GM21619 (cell line): Measurements from ENCODE around the gene TMED5.
"Not testable (repeated sequence)": the region's sequence is repeated elsewhere in the genome, so short reads cannot be mapped to it uniquely, and the experiment has no call there.

Source experiments
- ATAC-seq: cut with Tn5 transposase; IDR thresholded peaks from one replicate; pipeline ENCODE4 v1.9.1; 2021; ENCODE audit not compliant: unreplicated experiment

Gene TMED5

GRCh38 chr1:93172778-93173177, 7.4 kb downstream of the TMED5 start:
- ATAC-seq, result no peak

- ATAC-seq, result no peak
Observed at GRCh38 chr1:93171549-93172034, 8.6 kb downstream of the TMED5 start.

GRCh38 chr1:93170141-93170678, 10.0 kb downstream of the TMED5 start:
- not testable (repeated sequence) for ATAC-seq

GRCh38 chr1:93167006-93167405, 13.2 kb downstream of the TMED5 start:
- no peak for ATAC-seq

- not testable (repeated sequence) for ATAC-seq
Observed at GRCh38 chr1:93165895-93166294, 14.3 kb downstream of the TMED5 start.

- no peak for ATAC-seq
Observed at GRCh38 chr1:93164816-93165215, 15.4 kb downstream of the TMED5 start.

GRCh38 chr1:93163314-93163713, 16.9 kb downstream of the TMED5 start:
- not testable (repeated sequence) for ATAC-seq

GRCh38 chr1:93159337-93159736, 20.9 kb downstream of the TMED5 start:
- ATAC-seq, result no peak

- no peak for ATAC-seq
Observed at GRCh38 chr1:93155335-93155734, 24.9 kb downstream of the TMED5 start.

- ATAC-seq, result no peak
Observed at GRCh38 chr1:93154898-93155297, 25.3 kb downstream of the TMED5 start.

GRCh38 chr1:93152835-93153234, 27.4 kb downstream of the TMED5 start:
- no peak for ATAC-seq

GRCh38 chr1:93151474-93151873, 28.7 kb downstream of the TMED5 start:
- no peak for ATAC-seq

GRCh38 chr1:93150729-93151128, 29.5 kb downstream of the TMED5 start:
- ATAC-seq, result no peak

- ATAC-seq, result no peak
Observed at GRCh38 chr1:93148001-93148400, 32.2 kb downstream of the TMED5 start.

GRCh38 chr1:93143769-93144168, 36.4 kb downstream of the TMED5 start:
- no peak for ATAC-seq

GRCh38 chr1:93143136-93143535, 37.1 kb downstream of the TMED5 start:
- ATAC-seq, result no peak

GRCh38 chr1:93142161-93142560, 38.1 kb downstream of the TMED5 start:
- no peak for ATAC-seq

- no peak for ATAC-seq
Observed at GRCh38 chr1:93140106-93140505, 40.1 kb downstream of the TMED5 start.

GRCh38 chr1:93137604-93138292, 42.5 kb downstream of the TMED5 start:
- no peak for ATAC-seq

- ATAC-seq, result no peak
Observed at GRCh38 chr1:93136445-93136844, 43.8 kb downstream of the TMED5 start.

- ATAC-seq, result no peak
Observed at GRCh38 chr1:93132638-93133037, 47.6 kb downstream of the TMED5 start.

- no peak for ATAC-seq
Observed at GRCh38 chr1:93129507-93130099, 50.6 kb downstream of the TMED5 start.
